GM18508 (cell line): ENCODE measurements around the gene RPP21.

Experiments
- ATAC-seq: cut with Tn5 transposase; IDR thresholded peaks from one replicate; pipeline ENCODE4 v1.9.1; 2021; ENCODE audit warnings: moderate number of reproducible peaks; ENCODE audit not compliant: insufficient read depth, unreplicated experiment

Gene RPP21

GRCh38 chr6:30344868-30345671 lies at the start of gene RPP21:
RPP21 (plus strand) TSS chr6:30345156; CDS start chr6:30345172, 16 bp downstream.
- no peak for ATAC-seq

DNA sequence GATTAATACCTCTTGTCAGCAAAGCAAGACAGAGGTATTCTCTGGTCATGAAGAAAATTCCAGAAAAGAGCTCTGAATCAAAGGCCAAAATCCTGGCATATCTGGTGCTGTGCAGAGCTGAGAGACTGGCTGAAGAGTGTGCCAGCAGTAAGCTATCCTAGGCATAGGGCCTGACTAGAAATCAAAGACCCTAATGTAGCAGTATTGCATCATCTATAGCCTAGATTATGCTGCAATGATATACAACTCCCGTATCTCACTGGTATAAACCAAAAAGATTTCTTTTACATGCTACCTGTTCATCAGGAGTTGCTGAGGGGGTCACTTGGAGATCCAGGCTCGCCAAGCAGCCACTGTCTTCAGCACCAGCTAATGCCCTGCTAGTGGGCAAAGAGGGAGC lies 49.1 kb upstream of the RPP21 start:
- no peak for ATAC-seq

- no peak for ATAC-seq
These were observed 41.0 kb upstream of the RPP21 start for GRCh38 chr6:30304002-30304401.

DNA sequence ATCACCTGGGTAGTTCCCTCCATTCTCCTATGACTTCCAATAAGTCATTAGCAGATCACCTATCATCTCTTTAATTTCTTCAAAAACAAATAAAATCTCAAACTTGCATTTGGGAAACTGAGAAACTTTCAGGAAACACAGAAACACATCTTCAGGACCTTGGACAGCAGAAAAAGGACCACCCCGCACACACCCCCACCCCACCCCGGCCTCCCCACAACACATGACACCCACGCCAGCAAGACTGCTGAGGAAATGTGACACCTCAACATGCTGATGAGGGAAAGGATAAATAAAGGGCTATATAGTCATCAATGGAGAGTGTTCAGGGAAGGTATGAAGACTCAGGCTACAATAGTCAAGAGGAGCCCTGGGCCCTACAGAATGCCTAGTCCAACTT lies 33.9 kb upstream of the RPP21 start:
- no peak for ATAC-seq

- no peak for ATAC-seq
These were observed 33.3 kb upstream of the RPP21 start for GRCh38 chr6:30311671-30312070.

DNA sequence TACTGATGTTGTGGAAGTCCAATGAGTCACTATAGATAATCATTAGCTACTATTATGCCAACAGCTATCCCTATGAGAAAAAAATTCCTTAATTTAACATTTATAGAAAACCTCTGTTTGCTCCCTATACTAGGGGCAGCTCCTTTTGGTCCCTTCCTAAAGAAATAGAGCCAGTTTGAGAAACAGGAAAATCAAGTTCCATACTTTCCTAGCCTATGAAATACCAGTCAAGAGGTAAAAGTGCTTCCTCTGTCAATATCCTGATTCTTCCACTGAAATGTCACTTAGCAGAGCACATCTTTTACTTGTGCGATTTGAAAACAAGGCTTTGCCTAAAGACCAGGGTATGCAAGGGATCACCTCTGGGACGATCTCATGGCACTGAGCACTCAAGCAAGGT lies 32.7 kb upstream of the RPP21 start:
- no peak for ATAC-seq

DNA sequence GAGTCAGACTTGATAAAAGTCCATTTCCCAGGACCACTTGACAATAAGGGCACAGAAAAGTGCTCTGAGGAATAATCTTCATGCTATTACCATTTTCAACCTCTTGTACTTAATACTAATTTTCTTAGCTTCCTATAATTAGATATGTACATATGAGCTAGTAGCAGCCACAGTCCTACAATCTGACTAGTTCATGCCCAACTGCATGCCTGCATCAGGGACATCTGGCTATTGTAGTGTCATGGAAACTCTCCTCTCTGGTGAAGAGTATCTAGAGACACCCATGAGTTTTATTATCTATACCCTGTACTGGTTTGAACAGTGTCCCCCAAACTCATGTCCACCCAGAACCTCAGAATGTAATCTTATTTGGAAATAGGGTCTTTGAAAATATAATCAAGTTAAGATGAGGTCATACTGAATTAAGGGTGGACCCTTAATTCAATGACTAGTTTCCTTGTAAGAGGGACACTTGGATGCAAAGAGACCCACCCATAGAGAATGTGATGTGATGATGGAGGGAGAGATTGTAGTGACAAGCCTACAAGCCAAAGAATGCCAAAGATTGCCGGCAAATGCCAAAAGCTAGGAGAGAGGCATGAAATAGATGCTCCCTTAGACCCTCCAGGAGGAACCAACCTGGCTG lies 32.2 kb upstream of the RPP21 start:
- ATAC-seq = no peak

DNA sequence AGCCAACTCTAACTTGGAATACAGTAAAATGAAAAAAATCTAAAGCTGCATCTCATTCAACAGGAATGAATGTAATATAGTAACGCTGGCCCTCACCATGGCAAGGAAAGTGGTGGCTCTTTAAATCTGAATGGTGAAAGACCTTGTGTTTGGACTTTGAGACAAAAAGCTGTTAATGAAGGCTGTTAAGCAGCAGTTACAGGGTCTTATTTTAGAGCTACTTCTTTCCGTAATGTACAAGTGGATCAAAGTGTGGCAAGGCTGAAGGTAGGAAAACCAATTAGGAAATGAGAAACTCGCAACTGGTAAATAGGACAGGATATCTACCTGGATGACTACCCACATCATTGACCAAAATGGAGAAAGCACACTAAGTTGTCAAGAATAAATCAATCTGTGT lies 29.8 kb upstream of the RPP21 start:
- no peak for ATAC-seq

GRCh38 chr6:30317913-30318589 lies 26.9 kb upstream of the RPP21 start:
- no peak for ATAC-seq

DNA sequence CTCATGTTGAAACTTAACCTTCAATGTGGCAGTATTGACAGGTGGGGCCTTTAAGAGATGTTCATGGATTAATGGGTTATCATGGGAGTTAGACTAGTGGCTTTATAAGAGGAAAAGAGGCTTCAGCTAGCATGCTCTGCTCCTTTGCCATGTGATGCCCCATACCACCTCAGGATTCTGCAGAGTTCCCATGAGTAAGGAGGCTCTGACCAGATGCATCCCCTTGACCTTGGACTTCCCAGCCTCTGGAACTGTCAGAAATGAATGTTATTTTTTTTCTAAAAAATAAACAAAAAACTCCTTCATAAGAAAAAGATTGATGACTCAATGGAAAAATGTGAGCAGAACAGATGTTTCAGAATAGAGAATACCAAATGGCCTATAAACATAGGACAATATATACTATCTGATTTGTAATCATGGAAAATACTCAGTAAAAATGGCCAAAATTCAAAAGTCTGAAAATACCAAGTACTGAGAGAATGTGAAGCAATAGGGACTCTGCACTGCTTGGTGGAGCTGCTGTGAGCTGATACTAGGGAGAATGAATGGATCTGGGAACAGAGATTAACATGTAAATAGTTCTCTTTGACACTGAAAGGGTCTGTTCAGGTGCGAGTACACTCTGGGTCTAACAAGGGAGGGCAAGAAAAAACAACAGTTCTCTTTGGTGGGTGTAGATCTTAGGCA lies 25.7 kb upstream of the RPP21 start:
- no peak for ATAC-seq

- no peak for ATAC-seq
These were observed 23.1 kb upstream of the RPP21 start for GRCh38 chr6:30321692-30322388.

DNA sequence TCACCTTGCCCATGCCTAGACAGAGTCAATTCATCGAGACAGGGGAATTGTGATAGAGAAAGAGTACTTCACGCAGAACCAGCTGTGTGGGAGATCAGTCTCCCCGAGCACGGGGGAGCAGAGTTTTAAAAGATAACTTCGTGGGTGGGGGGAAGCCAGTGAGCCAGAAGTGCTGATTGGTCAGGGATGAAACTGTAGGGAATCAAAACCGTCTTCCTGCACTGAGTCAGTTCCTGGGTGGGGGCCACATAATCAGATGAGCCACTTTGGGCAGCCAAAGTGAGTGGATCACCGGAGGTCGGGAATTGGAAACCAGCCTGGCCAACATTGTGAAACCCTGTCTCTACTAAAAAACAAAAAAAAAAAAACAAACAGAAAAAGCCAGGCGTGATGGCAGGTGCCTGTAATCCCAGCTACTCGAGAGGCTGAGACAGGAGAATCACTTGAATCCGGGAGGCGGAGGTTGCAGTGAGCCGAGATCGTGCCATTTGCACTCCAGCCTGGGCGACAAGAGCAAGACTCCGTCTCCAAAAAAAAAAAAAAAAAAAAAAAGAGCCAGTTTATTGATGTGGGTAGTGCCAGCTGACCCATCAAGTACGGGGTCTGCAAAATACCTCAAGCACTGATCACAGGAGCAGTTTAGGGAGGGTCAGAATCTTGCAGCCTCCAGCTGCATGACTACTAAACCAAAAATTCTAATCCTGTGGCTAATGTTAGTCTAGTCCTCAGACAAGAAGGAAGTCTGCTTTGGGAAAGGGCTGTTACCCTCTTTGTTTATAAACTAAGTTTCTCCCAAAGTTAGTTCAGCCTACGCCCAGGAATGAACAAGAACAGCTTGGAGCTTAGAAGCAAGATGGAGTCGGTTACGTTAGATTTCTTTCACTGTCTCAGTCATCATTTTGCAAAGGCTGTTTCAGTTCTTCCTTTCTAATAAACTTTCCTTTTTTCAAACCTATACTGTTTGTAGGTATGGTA lies 22.1 kb upstream of the RPP21 start:
- no peak for ATAC-seq

DNA sequence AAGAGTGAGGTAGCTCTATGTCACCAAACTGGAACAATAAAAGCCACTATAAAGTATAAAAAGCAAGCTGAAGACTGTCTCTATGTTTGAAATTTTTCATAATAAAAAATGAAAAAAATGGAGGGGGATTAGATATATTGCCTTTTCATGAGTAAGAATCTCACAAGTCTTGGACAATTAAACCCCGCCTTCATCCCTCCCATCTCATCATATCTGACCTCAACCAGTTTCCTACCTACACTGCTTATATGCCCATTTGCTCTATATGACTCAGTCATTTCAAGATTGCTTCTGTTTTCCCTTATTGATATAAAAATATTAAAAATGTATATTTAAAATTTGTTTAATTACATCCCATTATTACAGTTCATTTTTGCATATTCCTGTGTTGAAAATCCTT lies 21.1 kb upstream of the RPP21 start:
- ATAC-seq = no peak

GRCh38 chr6:30325150-30325872 lies 19.6 kb upstream of the RPP21 start:
- no peak for ATAC-seq

GRCh38 chr6:30325873-30326525 lies 19.0 kb upstream of the RPP21 start:
- no peak for ATAC-seq

DNA sequence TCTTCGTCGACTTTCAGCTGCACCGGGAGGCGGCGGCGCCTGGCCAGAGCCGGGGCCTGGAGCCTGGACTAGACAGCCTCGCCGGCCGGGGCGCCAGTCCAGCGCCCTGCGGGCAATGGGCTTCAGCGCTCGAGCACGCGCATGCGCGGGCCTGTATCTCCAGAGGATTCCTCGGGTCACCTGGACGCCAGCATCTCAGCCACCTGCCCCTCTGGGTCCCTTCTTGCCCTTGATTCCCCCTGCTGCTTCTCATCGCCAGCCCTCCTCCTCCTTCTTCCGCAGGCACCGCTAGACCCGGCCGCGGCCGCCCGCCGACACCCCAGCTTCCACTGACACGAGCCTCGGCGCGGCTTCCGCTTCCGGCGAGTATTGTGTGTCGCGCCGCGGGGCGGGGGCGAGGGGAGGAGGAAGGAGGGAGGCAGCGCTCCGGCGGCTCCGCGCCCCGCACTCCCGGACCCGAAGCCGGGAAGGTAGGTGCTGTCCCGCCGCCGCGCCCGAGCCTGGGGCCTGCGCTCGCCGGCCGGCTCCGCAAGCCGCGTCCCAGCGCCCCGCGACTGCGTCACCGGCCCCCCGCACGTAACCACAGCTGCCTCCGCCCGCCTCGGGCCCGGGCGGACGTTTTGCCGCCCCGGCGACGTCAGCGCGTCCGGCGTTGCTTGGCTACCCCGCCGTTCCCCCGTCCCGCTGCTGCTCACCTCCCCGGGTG lies 18.3 kb upstream of the RPP21 start, which contains the start of gene TRIM39:
Gene TRIM39 (plus strand): TSS at position 402 of the 706 bp plus-strand sequence. CDS start 2,391 bp downstream, outside the sequence.
- ATAC-seq = no peak

- ATAC-seq = no peak
These were observed 17.7 kb upstream of the RPP21 start for GRCh38 chr6:30327232-30327746.
